HG02973 (cell line): ENCODE results near the gene REL.

Experiments used
- ATAC-seq: cut with Tn5 transposase; IDR thresholded peaks from one replicate; pipeline ENCODE4 v1.9.1; 2021; ENCODE audit warnings: moderate library complexity; ENCODE audit not compliant: unreplicated experiment

Gene REL

GRCh38 chr2:60962528-60962927 lies 81.2 kb downstream of the REL start:
- no peak for ATAC-seq

GRCh38 chr2:60963190-60963589 lies 81.8 kb downstream of the REL start:
- no peak for ATAC-seq

GRCh38 chr2:60964651-60965498 lies 83.5 kb downstream of the REL start:
- no peak for ATAC-seq

GRCh38 chr2:60965499-60965785 lies 84.1 kb downstream of the REL start:
- ATAC-seq = no peak

- ATAC-seq = peak; percentile 55
Observed at GRCh38 chr2:60966507-60967405, 85.4 kb downstream of the REL start.

GRCh38 chr2:60972889-60973656 lies 91.7 kb downstream of the REL start:
- ATAC-seq = no peak

GRCh38 chr2:60973705-60974104 lies 92.3 kb downstream of the REL start:
- ATAC-seq = no peak

- ATAC-seq = no peak
Observed at GRCh38 chr2:60974652-60975051, 93.3 kb downstream of the REL start.
